Suppressor macrophage (primary cell): ENCODE measurements around the gene BLOC1S1.

Experiments used
- DNase-seq, 4 experiments: peaks; one replicate each; pipeline ENCODE4 v3.0.0-alpha.2; 2020 to 2022

BLOC1S1 gene

DNA sequence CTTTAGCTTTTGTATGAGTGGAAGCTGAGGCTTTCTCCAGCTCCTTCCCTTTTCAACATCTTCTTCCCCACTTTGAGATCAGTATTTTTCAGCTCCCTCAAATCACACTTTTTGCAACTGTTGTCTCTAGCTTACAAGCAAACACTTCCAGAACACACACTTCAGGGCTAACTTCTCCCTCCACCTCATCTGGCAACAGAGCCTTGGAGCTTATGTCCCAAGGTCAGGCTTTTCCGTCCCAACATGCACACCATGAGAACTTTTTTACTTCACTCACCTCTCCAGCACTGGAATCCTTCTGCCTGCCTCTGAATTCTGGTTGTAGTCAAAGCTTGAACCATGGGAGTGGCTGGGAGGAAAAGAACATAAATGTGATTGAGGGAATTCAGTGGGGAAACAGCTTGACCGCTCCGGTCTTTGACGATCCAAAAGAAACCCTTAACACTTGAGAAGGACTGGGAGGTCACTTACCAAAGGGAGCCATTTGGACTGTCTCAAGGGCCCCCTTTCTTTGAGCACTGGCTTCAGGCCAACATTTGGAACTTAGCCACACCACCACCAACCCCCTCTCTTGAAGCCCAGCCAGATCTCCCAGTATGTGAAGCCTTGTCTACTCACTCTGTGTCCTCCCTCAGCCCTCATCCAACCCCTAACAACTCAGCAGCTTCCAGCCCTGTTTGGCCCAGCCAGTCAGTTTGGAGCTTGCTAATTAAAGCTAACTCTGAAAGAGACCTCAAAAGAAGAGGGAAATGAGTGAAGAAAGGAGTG lies 3.9 kb upstream of the BLOC1S1 start:
- no peak for DNase-seq

DNA sequence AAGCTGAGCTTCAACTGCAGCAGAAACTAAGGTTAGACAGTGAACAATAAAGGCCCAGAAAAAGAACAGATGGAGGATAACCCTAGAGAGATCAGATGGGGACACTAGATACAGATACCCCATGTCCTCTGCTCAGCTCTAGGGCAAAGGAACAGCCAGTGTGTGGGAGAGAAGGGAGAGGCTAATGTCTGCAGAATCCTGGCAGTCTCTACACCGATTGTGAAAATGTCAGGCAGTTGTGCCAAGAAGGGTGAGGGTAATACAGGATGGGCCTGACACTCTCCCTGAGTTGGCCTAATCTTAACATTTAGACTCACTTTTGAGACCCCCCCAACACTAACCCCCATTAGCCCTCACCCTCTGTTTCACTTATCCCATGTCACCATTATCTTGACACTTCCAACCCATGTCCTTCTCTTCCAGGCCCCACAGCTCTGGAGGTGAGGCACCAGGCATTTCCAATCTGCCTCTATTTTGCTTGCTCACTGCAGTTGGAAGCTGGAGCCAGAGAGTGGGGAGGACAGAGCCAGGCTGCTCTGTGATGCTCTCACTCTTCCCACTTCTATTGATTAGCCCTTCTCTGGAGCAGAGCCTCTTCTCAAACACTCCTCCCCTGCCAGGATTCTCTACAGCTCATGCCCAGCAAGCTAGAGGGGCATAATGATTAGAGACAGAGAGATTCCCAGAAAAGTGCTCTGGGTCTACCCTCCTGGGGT lies 3.0 kb upstream of the BLOC1S1 start:
- DNase-seq: no peak

DNA sequence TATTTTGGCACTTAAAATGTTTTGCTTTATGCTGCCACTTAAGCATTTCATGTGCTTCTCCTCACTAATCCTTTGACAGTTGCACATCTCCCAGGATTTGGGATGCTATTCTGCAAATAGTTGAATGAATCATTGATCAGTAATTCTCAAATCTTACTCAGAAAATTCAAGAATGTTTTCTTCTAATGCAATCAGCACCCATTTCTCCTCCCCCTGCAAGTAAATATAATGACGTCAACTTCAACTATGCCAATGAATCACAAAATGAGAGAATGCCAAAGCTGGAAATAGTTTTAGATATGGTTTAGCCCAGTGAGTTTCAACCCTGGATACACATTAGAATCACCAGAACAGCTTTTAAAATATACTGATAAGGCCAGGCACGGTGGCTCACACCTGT lies 2.1 kb upstream of the BLOC1S1 start:
- no peak for DNase-seq

DNA sequence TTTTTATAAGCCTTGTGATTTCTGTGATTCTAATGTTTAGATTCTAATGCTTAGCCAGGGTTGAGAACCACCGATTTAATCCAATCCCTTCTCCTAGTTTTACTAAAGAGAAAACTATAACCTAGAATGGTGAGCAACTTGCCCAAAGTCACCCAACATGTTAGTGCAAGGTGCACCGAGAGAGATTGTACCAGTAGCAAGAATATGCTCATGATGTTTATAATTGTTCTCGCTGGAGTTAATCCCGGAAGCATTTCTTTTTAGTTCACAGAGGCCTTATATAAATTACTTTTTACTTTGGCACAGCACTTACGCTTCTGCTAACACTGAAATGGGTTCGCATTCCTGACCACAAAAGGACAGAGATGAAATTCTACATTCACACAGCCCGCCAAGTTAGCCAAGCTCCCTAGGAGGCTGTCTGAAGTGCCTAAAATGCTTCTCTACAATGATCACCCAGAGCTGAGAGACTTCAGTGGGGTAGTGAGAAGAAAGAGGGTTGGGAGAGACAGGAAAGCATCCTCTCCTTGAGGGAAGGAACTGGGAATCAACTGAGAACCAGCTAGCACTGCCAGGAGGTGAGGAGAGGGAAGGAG lies 579 bp upstream of the BLOC1S1 start:
- DNase-seq: no peak

DNA sequence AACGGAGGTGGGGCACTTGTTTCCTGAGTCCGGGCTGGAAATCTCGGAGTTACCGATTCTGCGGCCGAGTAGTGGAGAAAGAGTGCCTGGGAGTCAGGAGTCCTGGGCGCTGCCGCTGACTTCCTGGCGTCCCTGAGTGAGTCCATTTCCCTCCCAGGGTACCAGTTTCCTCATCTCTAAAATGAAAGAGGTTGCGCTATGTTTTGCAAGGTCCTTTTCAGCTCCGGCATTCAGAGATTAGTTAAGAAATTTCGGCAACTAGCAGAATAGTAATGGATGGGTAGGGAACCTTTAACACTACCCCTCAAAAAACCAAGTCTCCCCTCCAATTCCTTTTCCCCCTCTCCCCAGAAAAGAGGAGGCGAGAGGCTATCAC lies 724 bp downstream of the BLOC1S1 start:
- peak in 1 of 4 experiments; percentile 56 for DNase-seq

DNA sequence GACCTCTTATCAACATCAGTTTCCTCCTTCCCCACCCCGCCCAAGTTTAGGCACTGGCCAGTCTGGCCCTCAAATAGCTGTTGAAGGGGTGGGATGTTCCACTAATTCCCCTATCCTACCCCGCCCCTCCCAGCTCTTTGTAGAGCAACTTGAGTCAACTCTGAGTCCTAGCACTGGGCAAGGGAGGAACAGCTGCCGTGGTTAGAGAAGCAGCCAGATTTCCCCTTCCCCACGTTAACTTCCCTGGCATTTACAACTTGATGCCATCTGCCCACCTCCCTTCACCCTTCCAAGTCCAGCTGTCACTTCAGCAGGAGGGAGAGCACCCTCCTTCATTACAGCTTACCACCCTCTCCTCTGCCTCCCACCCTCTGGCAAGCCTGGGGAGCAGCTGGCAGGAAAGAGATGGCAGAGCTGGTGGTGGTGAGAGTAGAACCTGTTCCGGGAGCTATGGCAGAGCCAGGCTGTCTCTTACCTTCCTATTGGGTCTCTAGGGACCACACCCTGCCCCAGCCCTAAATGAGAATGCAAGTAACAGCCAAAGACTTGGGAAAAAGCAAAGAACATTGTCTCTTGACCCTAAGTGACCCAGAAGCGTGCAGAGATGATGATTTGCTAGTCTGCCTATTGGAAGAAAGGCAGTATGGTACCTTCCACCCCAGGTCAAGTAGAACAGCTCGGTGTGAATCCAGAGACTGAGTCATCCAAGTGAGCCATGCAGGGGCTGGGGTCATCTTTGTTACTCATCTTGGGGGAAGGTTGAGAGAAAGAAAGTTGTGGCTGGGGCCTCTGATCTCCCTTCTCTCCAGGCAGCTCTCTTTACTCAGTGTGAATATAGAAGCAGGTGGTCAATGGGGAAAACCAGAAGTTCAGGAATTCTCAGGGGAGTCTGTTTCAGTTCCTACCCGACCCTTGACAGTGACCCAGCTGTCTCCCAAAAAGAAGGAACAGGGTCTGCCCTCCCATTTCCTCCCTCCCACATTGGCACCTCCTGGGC lies 1.5 kb downstream of the BLOC1S1 start:
- peak in 3 of 4 experiments; percentile 41 to 47 (median 43) for DNase-seq

DNA sequence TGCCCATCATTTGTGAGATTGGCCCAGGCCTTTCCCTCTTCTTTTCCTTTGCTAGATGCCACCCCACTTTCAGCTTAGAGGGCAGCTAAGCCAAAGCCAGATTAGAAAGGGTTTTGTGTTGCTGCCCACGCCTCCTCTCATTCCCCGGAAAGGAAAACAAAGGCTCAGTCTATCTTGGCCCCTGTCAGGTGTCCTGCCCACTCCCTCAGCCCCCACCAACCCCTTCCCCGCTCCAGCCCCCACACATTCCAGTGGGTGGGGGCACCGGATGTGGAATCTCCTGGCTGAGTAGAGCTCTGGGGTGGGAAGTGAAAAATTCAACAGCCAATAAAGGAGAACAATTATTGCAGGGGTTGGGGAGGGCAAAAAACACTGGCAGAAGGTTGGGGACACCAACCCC lies 2.2 kb downstream of the BLOC1S1 start:
- DNase-seq: no peak

DNA sequence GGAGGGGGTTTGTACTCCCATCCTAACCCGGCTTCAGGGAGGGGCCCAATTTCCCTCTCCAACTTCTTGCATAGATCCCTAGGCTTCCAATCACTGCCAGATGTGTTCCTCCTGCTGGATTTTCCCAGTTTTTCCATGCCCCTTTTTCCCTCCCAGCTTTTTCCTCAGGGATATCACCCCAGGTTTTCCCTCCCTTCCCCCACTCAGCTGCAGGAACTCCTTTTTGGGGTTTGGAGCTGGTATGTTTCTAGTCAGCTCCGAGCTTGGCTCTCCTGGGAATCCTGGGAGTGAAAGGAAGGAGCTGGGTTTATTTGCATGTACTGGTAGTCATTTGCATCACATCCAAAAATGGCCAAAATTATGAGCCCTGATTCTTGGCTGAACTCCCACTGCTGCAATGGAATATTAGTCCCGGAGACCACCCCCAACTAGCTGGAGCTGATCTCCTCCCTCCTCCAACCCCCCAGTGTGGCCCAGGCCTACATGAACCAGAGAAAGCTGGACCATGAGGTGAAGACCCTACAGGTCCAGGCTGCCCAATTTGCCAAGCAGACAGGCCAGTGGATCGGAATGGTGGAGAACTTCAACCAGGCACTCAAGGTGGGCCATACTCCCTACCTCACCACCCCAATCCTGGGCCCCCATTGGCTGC lies 2.9 kb downstream of the BLOC1S1 start:
- DNase-seq: no peak

DNA sequence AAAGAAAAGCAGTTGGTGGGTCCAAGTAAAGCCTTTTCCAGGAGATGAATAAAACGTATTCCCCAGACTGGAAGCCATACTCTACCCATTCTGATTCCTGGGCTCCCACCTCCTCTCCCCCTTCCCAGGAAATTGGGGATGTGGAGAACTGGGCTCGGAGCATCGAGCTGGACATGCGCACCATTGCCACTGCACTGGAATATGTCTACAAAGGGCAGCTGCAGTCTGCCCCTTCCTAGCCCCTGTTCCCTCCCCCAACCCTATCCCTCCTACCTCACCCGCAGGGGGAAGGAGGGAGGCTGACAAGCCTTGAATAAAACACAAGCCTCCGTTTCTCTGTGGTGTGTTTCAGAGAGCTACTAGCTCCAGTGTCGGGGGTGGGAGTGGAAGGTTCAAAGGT lies 3.5 kb downstream of the BLOC1S1 start:
- no peak for DNase-seq

DNA sequence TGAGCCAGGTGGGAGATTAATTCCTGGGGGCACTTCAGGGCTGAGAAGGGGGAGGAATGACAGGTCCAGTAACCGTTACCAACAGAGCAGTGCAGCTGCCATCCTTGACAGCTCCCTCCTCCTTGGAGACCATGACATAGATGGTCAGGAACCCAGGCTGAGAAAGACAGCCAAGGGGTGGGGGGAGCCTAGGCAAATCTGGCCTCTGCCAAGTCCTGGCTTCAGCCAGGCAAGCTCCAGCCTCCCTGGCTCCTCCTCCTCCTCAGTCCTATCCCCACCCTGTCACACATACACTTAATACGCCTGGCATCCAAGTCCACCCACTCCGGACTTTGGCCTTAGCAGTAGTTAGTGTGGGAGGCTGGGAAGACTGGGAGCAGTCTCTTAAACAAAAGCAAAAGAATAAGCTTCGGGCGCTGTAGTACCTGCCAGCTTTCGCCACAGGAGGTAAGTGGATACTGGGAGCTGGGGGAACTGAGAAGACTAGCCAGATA lies 4.3 kb downstream of the BLOC1S1 start, which contains the start of gene RDH5:
TSS of gene RDH5 (plus strand) at position 323 of the 494 bp plus-strand sequence. CDS start 792 bp downstream, outside the sequence.
- DNase-seq: no peak

DNA sequence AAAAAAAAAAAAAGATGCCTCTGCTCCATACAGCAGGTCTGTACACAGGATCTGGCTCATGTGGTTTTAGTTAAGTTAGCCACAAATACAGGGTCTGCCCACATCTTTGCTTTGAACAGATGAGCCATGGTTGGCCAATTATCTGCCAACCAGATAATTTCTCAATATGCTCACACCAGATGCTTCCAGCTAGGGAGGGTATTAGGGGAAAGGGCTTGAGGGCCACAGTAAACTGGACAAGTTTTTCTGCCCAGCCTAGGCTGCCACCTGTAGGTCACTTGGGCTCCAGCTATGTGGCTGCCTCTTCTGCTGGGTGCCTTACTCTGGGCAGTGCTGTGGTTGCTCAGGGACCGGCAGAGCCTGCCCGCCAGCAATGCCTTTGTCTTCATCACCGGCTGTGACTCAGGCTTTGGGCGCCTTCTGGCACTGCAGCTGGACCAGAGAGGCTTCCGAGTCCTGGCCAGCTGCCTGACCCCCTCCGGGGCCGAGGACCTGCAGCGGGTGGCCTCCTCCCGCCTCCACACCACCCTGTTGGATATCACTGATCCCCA lies 5.1 kb downstream of the BLOC1S1 start:
- peak; percentile 77 to 91 (median 86) for DNase-seq

DNA sequence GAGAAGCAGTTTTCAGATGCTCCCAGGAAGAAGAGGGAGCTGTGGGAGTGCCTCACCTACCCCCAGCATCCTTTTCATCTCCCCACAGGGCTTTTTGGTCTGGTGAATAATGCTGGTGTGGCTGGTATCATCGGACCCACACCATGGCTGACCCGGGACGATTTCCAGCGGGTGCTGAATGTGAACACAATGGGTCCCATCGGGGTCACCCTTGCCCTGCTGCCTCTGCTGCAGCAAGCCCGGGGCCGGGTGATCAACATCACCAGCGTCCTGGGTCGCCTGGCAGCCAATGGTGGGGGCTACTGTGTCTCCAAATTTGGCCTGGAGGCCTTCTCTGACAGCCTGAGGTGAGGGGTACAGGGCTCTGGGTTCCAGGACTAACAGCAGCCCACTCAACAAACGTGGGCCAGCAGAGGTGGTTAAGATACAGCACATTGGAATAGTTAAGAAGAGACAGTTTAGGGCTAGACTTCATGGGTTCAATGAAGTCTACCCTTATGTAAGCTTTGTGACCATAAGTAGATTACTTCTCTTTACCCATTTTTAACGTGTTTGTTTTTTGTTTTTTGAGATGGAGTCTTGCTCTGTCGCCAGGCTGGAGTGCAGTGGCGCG lies 5.9 kb downstream of the BLOC1S1 start:
- no peak for DNase-seq

DNA sequence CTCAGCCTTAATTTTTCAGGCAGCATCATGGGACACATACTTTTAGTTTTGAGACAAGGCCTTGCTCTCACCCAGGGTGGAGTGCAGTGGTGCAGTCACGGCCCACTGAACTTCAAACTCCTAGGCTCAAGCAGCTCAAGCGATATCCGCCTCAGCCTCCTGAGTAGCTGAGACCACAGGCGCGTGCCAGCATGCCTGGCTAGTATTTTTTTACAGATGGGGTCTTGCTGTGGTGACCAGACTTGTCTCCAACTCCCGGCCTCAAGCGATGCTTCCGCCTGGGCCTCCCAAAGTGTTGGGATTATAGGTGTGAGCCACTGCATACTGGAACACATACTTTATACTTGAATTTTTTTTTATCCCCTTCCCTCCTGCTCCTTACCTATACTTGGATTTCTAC lies 7.1 kb downstream of the BLOC1S1 start:
- no peak for DNase-seq

DNA sequence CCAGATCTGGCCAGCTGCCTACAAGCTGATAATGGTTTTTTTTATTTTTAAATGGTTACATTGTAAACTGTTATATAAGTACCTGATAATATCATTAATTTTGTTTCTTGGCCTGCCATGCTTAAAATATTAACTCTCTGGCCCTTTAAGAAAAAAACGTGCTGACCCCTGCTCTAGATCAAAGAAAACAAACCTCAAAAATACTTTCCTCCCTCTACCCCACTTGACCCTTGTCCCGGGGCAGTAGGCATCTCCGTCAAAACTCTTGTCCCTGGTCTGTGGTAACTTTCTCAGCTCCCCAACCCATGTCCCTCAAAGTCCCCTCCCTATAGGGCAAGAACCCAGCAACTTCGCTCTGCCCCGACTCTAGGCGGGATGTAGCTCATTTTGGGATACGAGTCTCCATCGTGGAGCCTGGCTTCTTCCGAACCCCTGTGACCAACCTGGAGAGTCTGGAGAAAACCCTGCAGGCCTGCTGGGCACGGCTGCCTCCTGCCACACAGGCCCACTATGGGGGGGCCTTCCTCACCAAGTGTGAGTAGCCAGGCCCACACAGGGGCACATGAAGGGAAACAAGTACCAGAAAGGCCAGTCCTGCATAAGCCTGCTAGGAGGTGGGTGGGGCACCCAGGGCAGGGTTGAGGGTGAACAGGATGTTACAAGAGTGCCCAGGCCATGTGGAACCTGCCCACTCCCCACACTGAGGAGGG lies 7.8 kb downstream of the BLOC1S1 start:
- DNase-seq: peak in 1 of 4 experiments; percentile 33

DNA sequence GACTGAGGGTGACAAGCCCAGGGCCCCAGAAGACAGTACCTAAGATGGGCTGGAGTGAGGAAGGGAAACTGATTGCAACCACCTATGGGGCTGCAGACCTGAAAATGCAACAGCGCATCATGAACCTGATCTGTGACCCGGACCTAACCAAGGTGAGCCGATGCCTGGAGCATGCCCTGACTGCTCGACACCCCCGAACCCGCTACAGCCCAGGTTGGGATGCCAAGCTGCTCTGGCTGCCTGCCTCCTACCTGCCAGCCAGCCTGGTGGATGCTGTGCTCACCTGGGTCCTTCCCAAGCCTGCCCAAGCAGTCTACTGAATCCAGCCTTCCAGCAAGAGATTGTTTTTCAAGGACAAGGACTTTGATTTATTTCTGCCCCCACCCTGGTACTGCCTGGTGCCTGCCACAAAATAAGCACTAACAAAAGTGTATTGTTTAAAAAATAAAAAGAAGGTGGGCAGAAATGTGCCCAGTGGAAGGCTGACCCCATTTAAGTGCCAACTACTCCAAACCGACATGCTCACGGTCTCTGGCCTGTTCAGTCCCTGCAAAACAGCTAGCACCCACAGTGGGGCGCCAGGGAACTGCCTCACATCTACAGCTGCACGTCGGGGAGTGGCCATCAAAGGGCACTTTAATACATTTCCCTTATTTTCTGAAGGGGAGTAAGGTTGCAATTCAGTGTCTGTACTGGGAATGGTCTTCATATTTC lies 8.5 kb downstream of the BLOC1S1 start:
- DNase-seq: peak; percentile 80 to 87 (median 81)

DNA sequence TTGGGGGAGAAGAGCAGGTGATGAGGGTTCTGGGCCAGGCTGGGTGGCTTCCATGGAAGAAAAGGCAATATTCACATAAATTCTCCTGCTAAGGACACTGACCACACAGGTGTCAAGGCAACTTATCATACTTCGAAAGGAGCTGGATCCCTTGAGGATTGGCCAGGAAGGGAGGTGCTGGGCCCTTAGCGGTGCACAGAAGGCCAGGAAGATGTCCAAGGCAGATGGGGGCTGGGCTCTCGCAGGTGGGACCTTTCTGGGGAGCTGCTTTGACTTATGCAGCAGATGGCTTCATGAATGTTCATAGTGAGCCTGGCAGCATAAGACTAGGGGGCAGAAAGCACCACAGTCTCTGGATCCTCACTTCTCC lies 9.1 kb downstream of the BLOC1S1 start:
- no peak for DNase-seq

DNA sequence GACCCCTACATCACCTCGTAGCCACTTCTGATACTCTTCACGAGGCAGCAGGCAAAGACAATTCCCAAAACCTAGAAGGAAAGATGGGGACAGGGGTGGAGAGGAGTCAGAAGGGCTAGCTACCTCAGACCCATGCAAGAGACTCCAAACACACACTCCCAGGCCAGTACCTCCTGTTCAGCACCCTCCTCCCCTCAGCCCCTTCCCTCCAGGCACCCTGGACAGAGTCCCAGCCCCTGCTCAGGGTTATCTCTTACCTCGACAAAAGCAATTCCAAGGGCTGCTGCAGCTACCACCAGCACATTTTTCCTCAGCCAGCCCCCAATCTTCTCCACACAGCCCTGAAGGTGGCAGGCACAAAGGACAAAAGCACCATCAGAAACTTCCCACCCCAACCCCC lies 9.7 kb downstream of the BLOC1S1 start:
- DNase-seq: no peak

DNA sequence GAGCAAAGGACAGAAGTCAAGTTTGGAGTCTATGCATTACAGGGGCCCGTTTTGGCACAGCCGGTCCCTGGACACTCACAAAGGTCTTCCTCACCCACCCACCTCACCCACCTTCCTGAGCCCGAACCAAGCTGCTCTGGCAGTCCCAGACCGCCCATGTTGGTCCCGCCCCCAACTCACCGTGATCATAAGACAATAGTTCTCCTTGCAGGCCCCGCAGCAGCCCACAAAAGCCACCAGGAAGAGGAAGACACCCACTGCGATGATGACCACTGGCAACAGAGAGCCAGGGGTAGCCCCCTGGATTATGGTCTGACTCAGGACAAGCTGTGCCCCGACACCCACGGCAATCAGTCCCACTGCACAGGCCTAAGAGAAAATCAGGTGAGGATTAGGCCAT lies 11.1 kb downstream of the BLOC1S1 start:
- peak; percentile 84 to 93 (median 88) for DNase-seq

DNA sequence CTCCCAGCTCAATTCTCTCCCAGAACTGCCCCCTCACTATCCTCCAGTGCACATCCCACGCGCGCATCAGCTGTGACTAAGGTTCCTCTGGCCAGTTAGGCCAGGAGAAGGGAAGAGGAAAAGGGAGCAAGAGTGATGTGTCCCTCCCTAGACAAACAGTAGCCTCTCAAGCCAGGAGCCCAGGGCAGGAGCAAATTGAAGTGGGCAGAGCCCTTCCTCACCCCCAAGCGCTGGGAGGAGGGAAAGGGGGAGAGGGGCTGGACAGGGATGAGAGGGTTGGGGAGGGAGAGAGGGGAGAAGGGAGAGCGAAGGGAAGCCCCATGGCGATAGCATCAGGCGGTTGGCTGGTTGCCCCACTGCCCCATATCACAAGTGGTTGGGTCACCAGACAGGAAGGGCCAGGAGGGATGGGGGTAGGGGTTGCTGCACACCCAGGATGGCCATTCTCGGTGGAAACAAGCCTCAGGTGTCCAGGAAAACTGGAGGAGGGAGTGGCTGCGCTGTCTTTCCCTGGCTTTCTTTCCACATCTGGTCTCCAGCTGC lies 11.9 kb downstream of the BLOC1S1 start:
- peak; percentile 70 to 85 (median 80) for DNase-seq
